BJ (cell line): ENCODE results near the gene AGAP1. TPM values are rescaled to one million over a fixed set of nuclear protein-coding genes. Genes with fewer than 3 reads are reported as not detected.

Source experiments
- CTCF ChIA-PET: fragments of 350-600 bp; formaldehyde crosslinking; extraction: SDS; loops from one replicate; lab custom pipeline; 2021; ENCODE audit warnings: antibody characterized with exemption, inconsistent platforms; lab: Yijun Ruan, JAX
- POLR2A ChIA-PET: fragments of 300-600 bp; sonication (Branson Sonifier 250); formaldehyde crosslinking; extraction: SDS; loops from one replicate; lab custom pipeline; 2021; ENCODE audit warnings: antibody characterized with exemption; lab: Charles Lee
- DNase-seq: peaks from one replicate; pipeline ENCODE4 v3.0.0-alpha.2; 2011; ENCODE audit warnings: low read depth
- H3K27me3 ChIP-seq: 2 replicates; pipeline ENCODE4 v1.6.0; 2011; ENCODE audit warnings: low read length; ENCODE audit not compliant: control insufficient read depth, insufficient read depth
- H3K36me3 ChIP-seq: 2 replicates; pipeline ENCODE4 v1.5.1; 2011; ENCODE audit warnings: low read length; ENCODE audit not compliant: control insufficient read depth, insufficient read depth
- H3K4me3 ChIP-seq: 2 replicates; pipeline ENCODE4 v1.5.1; 2011; ENCODE audit warnings: low read depth, mild to moderate bottlenecking, control low read depth, low read length
- polyA plus RNA-seq: library from polyadenylated mRNA; depleted of rRNA; stranded (reverse); fragments of >200 nt; gene quantifications from 2 replicates; pipeline ENCODE4 v1.2.3, GENCODE V29; 2011
- TF ChIP-seq, protein P1 (sequence below): IDR thresholded peaks from 2 replicates; pipeline ENCODE4 v1.5.1; 2011; ENCODE audit warnings: low read depth, mild to moderate bottlenecking, control low read depth, inconsistent platforms, low read length, moderate library complexity; ENCODE audit not compliant: insufficient read depth

AGAP1 gene
- polyA plus RNA-seq, 1 experiment, result 14.9 TPM

GRCh38 chr2:235515821-235516220 lies 22.0 kb downstream of the AGAP1 start:
- no peak for DNase-seq
- CTCF ChIA-PET, result no interaction called here
- Histone ChIP-seq H3K36me3 (no peaks in the 10 kb centered on the region), H3K27me3 (no peaks in the 10 kb centered on the region), H3K4me3 (no peak overlapping the region)
- TF ChIP-seq, protein P1, sequence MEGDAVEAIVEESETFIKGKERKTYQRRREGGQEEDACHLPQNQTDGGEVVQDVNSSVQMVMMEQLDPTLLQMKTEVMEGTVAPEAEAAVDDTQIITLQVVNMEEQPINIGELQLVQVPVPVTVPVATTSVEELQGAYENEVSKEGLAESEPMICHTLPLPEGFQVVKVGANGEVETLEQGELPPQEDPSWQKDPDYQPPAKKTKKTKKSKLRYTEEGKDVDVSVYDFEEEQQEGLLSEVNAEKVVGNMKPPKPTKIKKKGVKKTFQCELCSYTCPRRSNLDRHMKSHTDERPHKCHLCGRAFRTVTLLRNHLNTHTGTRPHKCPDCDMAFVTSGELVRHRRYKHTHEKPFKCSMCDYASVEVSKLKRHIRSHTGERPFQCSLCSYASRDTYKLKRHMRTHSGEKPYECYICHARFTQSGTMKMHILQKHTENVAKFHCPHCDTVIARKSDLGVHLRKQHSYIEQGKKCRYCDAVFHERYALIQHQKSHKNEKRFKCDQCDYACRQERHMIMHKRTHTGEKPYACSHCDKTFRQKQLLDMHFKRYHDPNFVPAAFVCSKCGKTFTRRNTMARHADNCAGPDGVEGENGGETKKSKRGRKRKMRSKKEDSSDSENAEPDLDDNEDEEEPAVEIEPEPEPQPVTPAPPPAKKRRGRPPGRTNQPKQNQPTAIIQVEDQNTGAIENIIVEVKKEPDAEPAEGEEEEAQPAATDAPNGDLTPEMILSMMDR, result no peak
- POLR2A ChIA-PET, result no interaction called here

- TF ChIP-seq, protein P1, result no peak
- no peak for DNase-seq
- CTCF ChIA-PET, result interaction anchor here (0.9 to 1.2 kb wide), 2 partner anchors 36 to 78 kb away, joined by 3 to 4 read pairs; no protein-coding TSS in a partner anchor
- POLR2A ChIA-PET, result no interaction called here
- Histone ChIP-seq H3K36me3 (no peaks in the 10 kb centered on the region), H3K4me3 (no peak overlapping the region), H3K27me3 (no peaks in the 10 kb centered on the region)
Observed at GRCh38 chr2:235516257-235516656, 22.4 kb downstream of the AGAP1 start.

GRCh38 chr2:235518322-235519090 lies 24.7 kb downstream of the AGAP1 start:
- Histone ChIP-seq H3K27me3 (no peaks in the 10 kb centered on the region), H3K36me3 (no peaks in the 10 kb centered on the region), H3K4me3 (no peak overlapping the region)
- TF ChIP-seq, protein P1, result no peak
- ChIA-PET POLR2A (no interaction called here), CTCF (interaction anchor here (0.7 kb wide), 1 partner anchor 77 kb away, joined by 3 read pairs; no protein-coding TSS in a partner anchor)
- no peak for DNase-seq

GRCh38 chr2:235520787-235521186 lies 26.9 kb downstream of the AGAP1 start:
- ChIA-PET POLR2A (no interaction called here), CTCF (interaction anchor here (1.1 kb wide), 1 partner anchor 225 kb away, joined by 3 read pairs; no protein-coding TSS in a partner anchor)
- Histone ChIP-seq H3K27me3 (no peaks in the 10 kb centered on the region), H3K36me3 (no peaks in the 10 kb centered on the region; the same call in 1 of the 2 replicates), H3K4me3 (no peak overlapping the region)
- TF ChIP-seq, protein P1, result no peak
- DNase-seq, result no peak

DNA sequence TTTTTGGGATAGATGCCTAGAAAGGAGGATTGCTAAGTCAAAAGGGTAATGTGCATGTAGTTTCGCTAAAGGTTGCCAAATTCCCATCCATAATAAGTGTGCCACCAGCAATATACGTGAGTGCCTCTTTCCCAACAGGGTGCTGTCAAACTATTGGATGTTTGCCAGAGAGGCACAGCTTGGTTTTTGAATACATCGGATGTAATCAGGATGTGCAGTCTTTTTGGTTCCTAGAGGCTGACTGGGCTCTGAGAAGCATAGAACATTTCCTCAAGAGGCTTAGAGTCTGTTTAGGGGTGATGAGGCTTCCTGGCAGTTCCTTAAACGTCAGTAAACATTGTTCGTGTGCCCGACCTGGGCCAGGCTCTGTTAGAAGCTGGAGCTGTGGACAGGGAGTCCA lies 28.0 kb downstream of the AGAP1 start:
- POLR2A ChIA-PET, result no interaction called here
- no peak for DNase-seq
- TF ChIP-seq, protein P1, result no peak
- Histone ChIP-seq H3K36me3 (no peaks in the 10 kb centered on the region; the same call in 1 of the 2 replicates), H3K4me3 (no peak overlapping the region), H3K27me3 (no peaks in the 10 kb centered on the region)
- CTCF ChIA-PET, result no interaction called here
